Measurements from ENCODE around the gene TUSC2. TPM values are rescaled to one million over a fixed set of nuclear protein-coding genes. Genes with fewer than 3 reads are reported as not detected.

The TUSC2 gene
- polyA plus RNA-seq, 1 donor from 2014 or later, result 88.8 TPM

DNA sequence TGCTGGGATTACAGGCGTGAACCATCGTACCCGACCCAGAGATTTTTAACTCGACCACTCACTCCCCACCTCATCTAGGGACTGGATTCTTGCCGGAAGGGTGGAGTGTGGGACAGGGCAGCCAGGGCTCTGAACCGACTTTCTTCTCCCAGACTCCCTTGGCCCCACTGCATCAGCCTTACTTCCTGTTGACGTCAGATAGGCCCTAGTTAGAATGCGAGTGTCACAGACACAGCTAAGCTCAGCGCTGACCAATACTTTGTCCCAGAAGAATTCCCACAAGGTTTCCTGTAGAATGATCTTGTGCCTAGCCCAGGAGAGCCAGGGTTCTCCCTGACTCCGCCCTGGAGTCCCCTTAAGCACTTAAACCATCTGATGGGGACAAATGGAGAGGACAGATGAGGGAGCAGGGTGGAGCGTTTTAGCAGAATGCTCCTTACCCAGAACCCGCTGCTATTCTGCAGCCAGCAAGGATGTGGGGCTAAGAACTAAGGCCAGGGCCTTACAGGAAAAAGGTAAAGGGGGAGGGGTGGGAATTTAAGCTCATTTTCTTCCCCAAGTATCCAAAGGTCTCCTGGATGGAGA is 5.8 kb upstream of the TUSC2 start:
- no peaks in the 10 kb centered on the region for H3K9me2 ChIP-seq (ENCODE audit: insufficient read depth, low read length)
- no peaks in the 10 kb centered on the region for H3K27me3 ChIP-seq (ENCODE audit: insufficient read depth, low read depth, low read length)
- H3K4me3 ChIP-seq (ENCODE audit: low read length), result no peak overlapping the region
- no peaks in the 10 kb centered on the region for H3K9me3 ChIP-seq (ENCODE audit: low read length)
- H3F3A ChIP-seq (ENCODE audit: insufficient read depth, low read length, poor library complexity, severe bottlenecking), result no peaks in the 10 kb centered on the region
- H3K36me3 ChIP-seq (ENCODE audit: insufficient read depth, low read length), result no peaks in the 10 kb centered on the region
- TF ChIP-seq RAD21 (conservative IDR thresholded peaks at IDR 0.05) (no peak), EP300 (conservative IDR thresholded peaks at IDR 0.05; ENCODE audit: poor library complexity, severe bottlenecking) (no peak), SMC3 (conservative IDR thresholded peaks at IDR 0.05; ENCODE audit: poor library complexity) (no peak), TAF1 (IDR thresholded peaks at IDR 0.05; ENCODE audit: low read depth) (no peak), CTCF (IDR thresholded peaks at IDR 0.05; ENCODE audit: poor library complexity, severe bottlenecking) (no peak), EZH2 (IDR thresholded peaks at IDR 0.05; ENCODE audit: borderline replicate concordance, insufficient read depth, low read length, poor library complexity, severe bottlenecking) (no peak), MXI1 (conservative IDR thresholded peaks at IDR 0.05; ENCODE audit: poor library complexity, severe bottlenecking) (no peak)
- TF ChIP-seq, protein P1, sequence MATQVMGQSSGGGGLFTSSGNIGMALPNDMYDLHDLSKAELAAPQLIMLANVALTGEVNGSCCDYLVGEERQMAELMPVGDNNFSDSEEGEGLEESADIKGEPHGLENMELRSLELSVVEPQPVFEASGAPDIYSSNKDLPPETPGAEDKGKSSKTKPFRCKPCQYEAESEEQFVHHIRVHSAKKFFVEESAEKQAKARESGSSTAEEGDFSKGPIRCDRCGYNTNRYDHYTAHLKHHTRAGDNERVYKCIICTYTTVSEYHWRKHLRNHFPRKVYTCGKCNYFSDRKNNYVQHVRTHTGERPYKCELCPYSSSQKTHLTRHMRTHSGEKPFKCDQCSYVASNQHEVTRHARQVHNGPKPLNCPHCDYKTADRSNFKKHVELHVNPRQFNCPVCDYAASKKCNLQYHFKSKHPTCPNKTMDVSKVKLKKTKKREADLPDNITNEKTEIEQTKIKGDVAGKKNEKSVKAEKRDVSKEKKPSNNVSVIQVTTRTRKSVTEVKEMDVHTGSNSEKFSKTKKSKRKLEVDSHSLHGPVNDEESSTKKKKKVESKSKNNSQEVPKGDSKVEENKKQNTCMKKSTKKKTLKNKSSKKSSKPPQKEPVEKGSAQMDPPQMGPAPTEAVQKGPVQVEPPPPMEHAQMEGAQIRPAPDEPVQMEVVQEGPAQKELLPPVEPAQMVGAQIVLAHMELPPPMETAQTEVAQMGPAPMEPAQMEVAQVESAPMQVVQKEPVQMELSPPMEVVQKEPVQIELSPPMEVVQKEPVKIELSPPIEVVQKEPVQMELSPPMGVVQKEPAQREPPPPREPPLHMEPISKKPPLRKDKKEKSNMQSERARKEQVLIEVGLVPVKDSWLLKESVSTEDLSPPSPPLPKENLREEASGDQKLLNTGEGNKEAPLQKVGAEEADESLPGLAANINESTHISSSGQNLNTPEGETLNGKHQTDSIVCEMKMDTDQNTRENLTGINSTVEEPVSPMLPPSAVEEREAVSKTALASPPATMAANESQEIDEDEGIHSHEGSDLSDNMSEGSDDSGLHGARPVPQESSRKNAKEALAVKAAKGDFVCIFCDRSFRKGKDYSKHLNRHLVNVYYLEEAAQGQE (IDR thresholded peaks at IDR 0.05; ENCODE audit: borderline replicate concordance), result no peak
- H3K4me2 ChIP-seq (ENCODE audit: low read length), result no peak overlapping the region
- H3K79me2 ChIP-seq (replicated peaks; ENCODE audit: insufficient read depth, low read length), result peaks cover 24% of the 10 kb centered on the region
- no peak overlapping the region for H3K9ac ChIP-seq (ENCODE audit: low read length)
- H4K20me1 ChIP-seq (ENCODE audit: insufficient read depth), result no peaks in the 10 kb centered on the region
- H3K27ac ChIP-seq (ENCODE audit: low read length), result no peak overlapping the region
- no peak overlapping the region for H2AFZ ChIP-seq (ENCODE audit: low read depth, low read length)

GRCh38 chr3:50331364-50331907 is 3.4 kb upstream of the TUSC2 start:
- Histone ChIP-seq H3K27me3 (ENCODE audit: insufficient read depth, low read depth, low read length) (no peaks in the 10 kb centered on the region), H3K36me3 (ENCODE audit: insufficient read depth, low read length) (no peaks in the 10 kb centered on the region), H2AFZ (ENCODE audit: low read depth, low read length) (no peak overlapping the region), H3K9me2 (ENCODE audit: insufficient read depth, low read length) (no peaks in the 10 kb centered on the region), H4K20me1 (ENCODE audit: insufficient read depth) (no peaks in the 10 kb centered on the region), H3K4me2 (ENCODE audit: low read length) (no peak overlapping the region), H3K79me2 (replicated peaks; ENCODE audit: insufficient read depth, low read length) (peaks cover 32% of the 10 kb centered on the region), H3K9ac (ENCODE audit: low read length) (no peak overlapping the region), H3F3A (ENCODE audit: insufficient read depth, low read length, poor library complexity, severe bottlenecking) (no peaks in the 10 kb centered on the region), H3K4me3 (ENCODE audit: low read length) (no peak overlapping the region), H3K9me3 (ENCODE audit: low read length) (no peaks in the 10 kb centered on the region), H3K27ac (ENCODE audit: low read length) (no peak overlapping the region)
- no peak for TF ChIP-seq SMC3 (conservative IDR thresholded peaks at IDR 0.05; ENCODE audit: poor library complexity)
- no peak for TF ChIP-seq MXI1 (conservative IDR thresholded peaks at IDR 0.05; ENCODE audit: poor library complexity, severe bottlenecking)
- TF ChIP-seq EZH2 (IDR thresholded peaks at IDR 0.05; ENCODE audit: borderline replicate concordance, insufficient read depth, low read length, poor library complexity, severe bottlenecking), result no peak
- no peak for TF ChIP-seq POLR2AphosphoS5 (IDR thresholded peaks at IDR 0.05)
- no peak for TF ChIP-seq RAD21 (conservative IDR thresholded peaks at IDR 0.05)
- TF ChIP-seq, protein P1 (IDR thresholded peaks at IDR 0.05; ENCODE audit: borderline replicate concordance), result no peak
- no peak for TF ChIP-seq EP300 (conservative IDR thresholded peaks at IDR 0.05; ENCODE audit: poor library complexity, severe bottlenecking)
- TF ChIP-seq CTCF (IDR thresholded peaks at IDR 0.05; ENCODE audit: poor library complexity, severe bottlenecking), result no peak
- no peak for TF ChIP-seq TAF1 (IDR thresholded peaks at IDR 0.05; ENCODE audit: low read depth)

Data from neural cell (in vitro differentiated cells).